Endometrial microvascular endothelial cells (primary cell): Measurements from ENCODE around the gene LDLRAD3. TPM values are rescaled to one million over a fixed set of nuclear protein-coding genes. Genes with fewer than 3 reads are reported as not detected.
"Not testable (repeated sequence)": the region's sequence is repeated elsewhere in the genome, so short reads cannot be mapped to it uniquely, and the experiment has no call there.

Source experiments
- in situ Hi-C: cut with HindIII; loops from 2 replicates; pipeline ENCODE4 v1.10.0; 2017; ENCODE audit warnings: low sequenced_read_pairs, low pct_unique_long_range_greater_than_20kb; ENCODE audit errors: inconsistent ontology term
- total RNA-seq: library from RNA; depleted of rRNA; stranded (reverse); fragments of >200 nt; gene quantifications from one replicate; pipeline ENCODE4 v1.2.3, GENCODE V29; 2015; ENCODE audit errors: inconsistent ontology term

The LDLRAD3 gene
- total RNA-seq, 1 donor from 2014 or later = 17.2 TPM

- in situ Hi-C loops = no loop called here
These were observed 212.4 kb downstream of the LDLRAD3 start for GRCh38 chr11:36156161-36156816.

GRCh38 chr11:36156817-36157519, 213.1 kb downstream of the LDLRAD3 start:
- in situ Hi-C loops = no loop called here

GRCh38 chr11:36160091-36160490, 216.2 kb downstream of the LDLRAD3 start:
- in situ Hi-C loops = no loop called here

- in situ Hi-C loops = no loop called here
These were observed 217.7 kb downstream of the LDLRAD3 start for GRCh38 chr11:36161572-36161971.

GRCh38 chr11:36162006-36162882, 218.4 kb downstream of the LDLRAD3 start:
- in situ Hi-C loops = no loop called here

- in situ Hi-C loops = no loop called here
These were observed 219.1 kb downstream of the LDLRAD3 start for GRCh38 chr11:36162883-36163434.

GRCh38 chr11:36164506-36165250, 220.8 kb downstream of the LDLRAD3 start:
- in situ Hi-C loops = no loop called here

GRCh38 chr11:36165621-36166397, 221.9 kb downstream of the LDLRAD3 start:
- in situ Hi-C loops = no loop called here

GRCh38 chr11:36167073-36167472, 223.2 kb downstream of the LDLRAD3 start:
- in situ Hi-C loops = no loop called here

GRCh38 chr11:36167729-36168128, 223.9 kb downstream of the LDLRAD3 start:
- in situ Hi-C loops = no loop called here

GRCh38 chr11:36177836-36178235, 234.0 kb downstream of the LDLRAD3 start:
- in situ Hi-C loops = no loop called here

- in situ Hi-C loops = no loop called here
These were observed 242.7 kb downstream of the LDLRAD3 start for GRCh38 chr11:36186340-36187175.

- in situ Hi-C loops = no loop called here
These were observed 243.8 kb downstream of the LDLRAD3 start for GRCh38 chr11:36187622-36188021.

GRCh38 chr11:36189735-36190134, 245.9 kb downstream of the LDLRAD3 start:
- in situ Hi-C loops = not testable (repeated sequence)

- in situ Hi-C loops = no loop called here
These were observed 248.1 kb downstream of the LDLRAD3 start for GRCh38 chr11:36191941-36192340.

- in situ Hi-C loops = no loop called here
These were observed 248.8 kb downstream of the LDLRAD3 start for GRCh38 chr11:36192425-36193289.
